SKM-1 (cell line): ENCODE data around the gene ZSWIM5.
A peak's percentile ranks its signal among the peaks of the same experiment; 100 is the strongest.

Experiments
- DNase-seq: peaks from one replicate; lab custom pipeline; 2025; ENCODE audit not compliant: unreplicated experiment; lab: John Stamatoyannopoulos, UW

The ZSWIM5 gene

GRCh38 chr1:45037456-45037855 is 168.9 kb downstream of the ZSWIM5 start:
- DNase-seq: no peak

DNA sequence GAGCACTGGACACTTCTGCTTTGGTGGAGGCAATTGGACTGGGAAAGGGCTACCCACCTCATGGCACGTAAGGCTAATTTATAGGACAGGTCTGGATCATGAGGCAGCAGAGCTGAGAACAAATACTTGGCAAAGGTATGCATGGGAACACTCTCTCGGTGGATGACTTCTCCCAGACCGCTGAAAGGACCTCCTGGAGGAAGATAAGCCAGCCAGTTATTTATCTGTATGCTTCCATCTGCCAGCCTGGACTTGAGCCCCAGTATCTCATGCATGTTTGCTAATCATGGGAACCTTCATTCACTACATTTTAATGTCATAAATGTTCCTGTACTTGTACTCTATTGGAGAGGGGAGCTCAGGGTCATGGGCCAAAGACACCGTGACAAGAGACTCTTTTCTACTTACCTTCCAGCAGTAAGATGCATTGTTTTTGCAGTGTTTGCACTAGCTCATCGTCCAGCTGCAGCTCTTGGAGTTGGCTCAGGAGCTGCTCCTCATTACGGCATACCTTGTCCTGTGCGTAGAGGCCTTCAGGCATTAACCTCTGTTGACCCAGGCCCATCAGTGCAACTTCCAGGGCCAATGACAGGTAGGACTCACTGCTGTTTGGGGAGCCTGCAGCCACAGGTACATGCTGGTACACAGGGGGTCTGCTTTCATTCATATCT is 170.6 kb downstream of the ZSWIM5 start:
- DNase-seq: no peak

DNA sequence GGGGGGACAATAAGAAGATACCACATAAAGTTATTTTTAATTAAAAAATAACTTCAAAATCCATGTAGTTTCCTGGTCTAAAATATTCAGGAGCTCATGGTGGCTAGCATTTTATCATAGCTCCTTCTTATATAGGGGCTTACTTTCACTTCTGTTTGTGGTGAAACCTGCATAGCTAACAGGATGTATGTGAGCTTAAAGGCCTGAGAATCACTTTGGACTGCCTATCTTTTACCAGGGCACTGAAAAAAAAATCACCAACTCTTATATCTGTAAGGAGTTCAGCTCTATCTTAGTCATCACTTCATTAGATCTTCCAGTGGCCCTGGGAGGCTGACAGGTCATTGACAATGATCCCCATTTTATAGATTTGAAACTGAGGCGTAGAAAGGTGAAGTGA is 173.0 kb downstream of the ZSWIM5 start:
- DNase-seq: no peak

- no peak for DNase-seq
Measured at GRCh38 chr1:45032837-45033236, 173.6 kb downstream of the ZSWIM5 start.

DNA sequence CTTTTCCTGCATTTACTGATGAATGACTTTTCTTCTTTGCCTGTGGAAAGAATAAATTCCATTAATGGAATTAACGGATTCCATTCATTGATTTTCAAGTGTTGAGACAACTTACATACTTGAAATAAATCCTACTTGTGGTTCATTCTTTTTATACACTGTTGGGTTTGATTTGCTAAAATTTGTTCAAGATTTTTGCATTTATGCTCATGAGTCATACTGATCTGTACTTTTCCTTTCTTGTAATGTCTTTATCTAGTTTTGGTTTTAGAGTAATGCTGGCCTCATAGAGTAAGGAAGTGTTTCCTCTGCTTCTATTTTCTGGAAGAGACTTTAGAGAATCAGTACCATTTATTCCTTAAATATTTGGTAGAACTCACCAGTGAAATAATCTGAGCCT is 180.0 kb downstream of the ZSWIM5 start:
- no peak for DNase-seq

DNA sequence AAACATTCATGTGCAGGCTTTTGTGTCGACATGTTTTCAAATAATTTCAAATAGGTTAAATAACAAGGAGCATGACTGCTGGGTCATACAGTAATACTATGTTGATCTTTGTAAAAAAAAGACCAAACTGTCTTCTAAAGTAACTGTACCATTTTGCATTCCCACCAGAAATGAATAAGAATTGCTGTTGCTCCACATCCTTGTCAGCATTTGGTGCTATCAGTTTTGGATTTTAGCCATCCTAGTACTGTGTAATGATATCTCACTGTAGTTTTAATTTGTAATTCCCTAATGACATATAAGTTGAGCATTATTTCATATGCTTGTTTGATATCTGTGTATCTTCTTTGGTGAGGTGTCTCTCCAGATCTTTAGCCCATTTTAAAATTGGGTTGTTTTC is 182.7 kb downstream of the ZSWIM5 start:
- DNase-seq: no peak

GRCh38 chr1:45018599-45019230 is 187.7 kb downstream of the ZSWIM5 start:
- peak; percentile 4 for DNase-seq

DNA sequence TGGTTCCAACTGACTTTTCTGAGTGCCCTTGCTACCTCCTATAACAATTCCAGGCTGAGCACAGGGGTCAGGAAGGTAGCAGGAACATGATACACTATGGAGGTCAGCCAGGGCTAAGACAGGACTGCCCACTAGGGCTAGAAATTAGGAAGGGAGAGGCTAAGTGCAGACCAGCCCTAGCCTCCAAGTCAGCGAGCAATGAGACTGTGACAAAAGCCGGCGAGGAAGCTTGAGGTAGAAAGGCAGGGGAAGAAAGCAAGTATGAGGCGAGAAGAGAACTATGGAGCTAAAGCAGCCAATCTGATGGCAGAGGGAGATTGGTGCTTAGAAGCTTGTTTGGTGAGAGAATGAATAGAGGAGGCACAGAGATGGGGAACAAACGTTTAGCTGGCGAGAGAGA is 189.6 kb downstream of the ZSWIM5 start:
- no peak for DNase-seq

DNA sequence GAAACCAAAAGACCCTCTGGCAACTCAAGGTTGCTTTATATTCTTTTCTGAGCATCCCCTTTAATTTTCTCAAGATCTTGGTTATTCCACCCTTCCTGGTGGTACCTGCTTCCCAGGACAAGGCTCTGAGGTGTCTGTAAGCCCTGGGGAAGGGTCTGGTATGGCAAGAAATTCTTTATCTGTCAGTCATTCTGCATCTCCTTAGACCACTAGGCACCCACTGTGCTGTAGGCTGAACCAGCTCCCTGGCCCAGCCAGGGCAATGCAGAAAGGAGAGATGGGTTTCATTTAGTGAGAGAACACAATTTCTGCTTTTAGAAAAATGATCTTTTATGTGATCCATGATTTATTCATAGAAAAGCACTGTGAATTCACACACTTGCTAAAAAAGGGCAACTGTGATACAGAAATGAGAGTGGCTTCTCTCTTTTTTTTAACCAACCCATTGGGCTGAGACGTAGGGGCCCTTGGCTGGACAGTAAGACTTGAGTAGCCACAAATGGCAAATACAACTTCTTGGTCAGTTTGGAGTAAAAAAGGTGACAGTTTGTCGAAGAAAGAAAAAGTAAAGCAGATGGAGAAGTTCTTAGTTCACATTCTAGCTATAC is 190.2 kb downstream of the ZSWIM5 start:
- no peak for DNase-seq

DNA sequence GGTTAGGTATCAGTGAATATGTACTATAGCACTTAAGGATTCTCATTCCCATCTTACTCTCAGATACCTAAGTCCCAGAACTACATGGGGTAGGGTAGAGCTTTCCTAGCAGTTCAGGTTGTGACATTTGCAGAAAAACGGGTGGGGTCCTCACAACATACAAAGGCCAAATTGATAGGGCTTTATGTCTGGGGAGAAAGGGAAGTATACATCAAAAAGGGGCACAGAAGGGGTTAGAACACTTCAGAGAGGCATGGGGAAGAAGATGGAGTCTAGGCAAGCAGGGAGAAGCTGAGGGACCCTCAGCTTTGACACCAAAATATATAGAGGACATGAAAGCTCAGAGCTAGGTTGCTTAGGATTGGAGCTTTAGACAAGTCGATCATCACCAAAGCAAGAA is 190.7 kb downstream of the ZSWIM5 start:
- DNase-seq: no peak

- peak; percentile 66 for DNase-seq
Measured at GRCh38 chr1:45014321-45015028, 191.9 kb downstream of the ZSWIM5 start.

- DNase-seq: no peak
Measured at GRCh38 chr1:45013551-45014209, 192.7 kb downstream of the ZSWIM5 start.

DNA sequence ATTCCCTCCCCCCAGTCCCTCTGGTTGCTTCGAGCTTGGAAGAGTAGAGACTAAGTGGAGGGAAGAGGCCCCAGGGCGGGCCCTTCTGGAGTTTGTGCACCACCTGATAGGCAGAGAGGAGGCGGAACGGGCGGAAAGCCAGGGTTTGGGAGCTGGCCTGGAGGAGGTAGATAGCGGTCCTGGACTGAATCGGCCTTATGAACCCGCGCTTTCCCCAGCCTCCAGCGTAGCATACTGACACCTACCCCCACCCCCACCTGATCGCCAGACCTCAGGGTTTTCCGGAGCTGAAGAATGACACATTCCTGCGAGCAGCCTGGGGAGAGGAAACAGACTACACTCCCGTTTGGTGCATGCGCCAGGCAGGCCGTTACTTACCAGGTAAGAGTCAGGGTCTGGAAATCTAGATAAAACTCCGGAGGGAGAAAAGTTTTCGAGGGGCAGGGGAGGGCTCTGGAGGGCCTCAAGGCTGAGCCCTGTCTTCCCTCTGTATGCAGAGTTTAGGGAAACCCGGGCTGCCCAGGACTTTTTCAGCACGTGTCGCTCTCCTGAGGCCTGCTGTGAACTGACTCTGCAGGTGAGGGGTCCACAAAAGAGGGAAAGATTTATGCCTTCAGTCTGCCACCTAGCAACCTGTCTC is 193.6 kb downstream of the ZSWIM5 start:
- no peak for DNase-seq

GRCh38 chr1:45011837-45012638 is 194.4 kb downstream of the ZSWIM5 start, which contains the start of gene UROD:
Gene UROD (plus strand): TSS chr1:45012254. CDS start chr1:45012266, 12 bp downstream.
- DNase-seq: peak; percentile 95

- peak; percentile 60 for DNase-seq
Measured at GRCh38 chr1:45010855-45011811, 195.3 kb downstream of the ZSWIM5 start, which contains the start of gene HECTD3. Gene HECTD3 (minus strand): TSS chr1:45011324. CDS start chr1:45011257, 67 bp downstream.

GRCh38 chr1:45009956-45010854 is 196.2 kb downstream of the ZSWIM5 start:
- DNase-seq: no peak

DNA sequence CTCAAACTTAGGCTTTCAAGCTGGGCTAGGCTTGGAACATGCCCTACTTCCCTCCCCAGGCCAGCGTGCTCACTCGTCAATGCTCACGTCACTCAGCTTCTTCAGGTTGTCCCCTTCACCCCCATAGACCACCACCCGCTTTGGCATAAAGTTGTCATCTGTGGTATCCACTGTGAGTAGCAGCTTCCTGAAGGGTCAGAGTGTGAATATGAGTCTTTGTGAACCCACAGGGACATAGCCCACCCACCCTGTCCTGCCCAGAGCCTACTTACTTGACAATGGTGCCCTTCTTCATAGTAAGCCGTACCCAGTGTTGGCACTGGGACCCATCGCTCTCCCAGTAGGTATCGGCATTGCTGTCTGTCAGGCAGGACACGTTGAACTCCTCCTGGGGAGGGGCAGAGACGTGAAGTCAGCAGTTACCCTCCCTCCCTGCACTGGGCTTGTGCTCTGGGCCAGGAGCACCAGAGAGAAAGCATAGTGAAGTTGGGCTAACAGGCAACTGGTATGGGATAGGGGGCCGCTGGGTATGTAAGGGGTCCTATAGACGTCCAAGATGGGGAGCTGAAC is 197.0 kb downstream of the ZSWIM5 start:
- no peak for DNase-seq
